ENCODE measurements around the gene RTN4RL1.

The RTN4RL1 gene

GRCh38 chr17:1992541-1992940 lies 32.6 kb downstream of the RTN4RL1 start:
- H2AFZ ChIP-seq (ENCODE audit: low read depth, low read length, severe bottlenecking), result no peak overlapping the region
- H3K9me3 ChIP-seq (ENCODE audit: insufficient read depth, low read length), result no peaks in the 10 kb centered on the region
- no peaks in the 10 kb centered on the region for H3K27me3 ChIP-seq (ENCODE audit: low read length)
- no peaks in the 10 kb centered on the region for H3K79me2 ChIP-seq (ENCODE audit: insufficient read depth, low read length)
- no peak overlapping the region for H3K4me2 ChIP-seq (ENCODE audit: low read depth, low read length, poor library complexity, severe bottlenecking)
- no peaks in the 10 kb centered on the region for H3K9me2 ChIP-seq (replicated peaks; ENCODE audit: insufficient read depth, low read length)
- no peaks in the 10 kb centered on the region for H4K20me1 ChIP-seq (ENCODE audit: low read depth, low read length)
- no peak overlapping the region for H3K4me3 ChIP-seq (ENCODE audit: insufficient read depth, low read length, poor library complexity, severe bottlenecking)
- no peaks in the 10 kb centered on the region for H3K36me3 ChIP-seq (ENCODE audit: low read length)
- no peak overlapping the region for H3K9ac ChIP-seq (ENCODE audit: low read length)
- H3K27ac ChIP-seq (ENCODE audit: low read depth, low read length), result no peak overlapping the region
- TF ChIP-seq CTCF (IDR thresholded peaks at IDR 0.05; ENCODE audit: insufficient read depth, low read length, poor library complexity, severe bottlenecking) (no peak), EZH2phosphoT487 (conservative IDR thresholded peaks at IDR 0.05; ENCODE audit: low read length) (no peak)
- H3F3A ChIP-seq (ENCODE audit: insufficient read depth), result no peaks in the 10 kb centered on the region

GRCh38 chr17:1989135-1989534 lies 36.0 kb downstream of the RTN4RL1 start:
- H4K20me1 ChIP-seq (ENCODE audit: low read depth, low read length), result no peaks in the 10 kb centered on the region
- H2AFZ ChIP-seq (ENCODE audit: low read depth, low read length, severe bottlenecking), result no peak overlapping the region
- no peak overlapping the region for H3K9ac ChIP-seq (ENCODE audit: low read length)
- no peaks in the 10 kb centered on the region for H3F3A ChIP-seq (ENCODE audit: insufficient read depth)
- H3K79me2 ChIP-seq (ENCODE audit: insufficient read depth, low read length), result no peaks in the 10 kb centered on the region
- no peak for TF ChIP-seq CTCF (IDR thresholded peaks at IDR 0.05; ENCODE audit: insufficient read depth, low read length, poor library complexity, severe bottlenecking)
- TF ChIP-seq EZH2phosphoT487 (conservative IDR thresholded peaks at IDR 0.05; ENCODE audit: low read length), result no peak
- H3K27me3 ChIP-seq (ENCODE audit: low read length), result no peaks in the 10 kb centered on the region
- no peak overlapping the region for H3K4me3 ChIP-seq (ENCODE audit: insufficient read depth, low read length, poor library complexity, severe bottlenecking)
- no peaks in the 10 kb centered on the region for H3K36me3 ChIP-seq (ENCODE audit: low read length)
- no peak overlapping the region for H3K27ac ChIP-seq (ENCODE audit: low read depth, low read length)
- no peaks in the 10 kb centered on the region for H3K9me2 ChIP-seq (replicated peaks; ENCODE audit: insufficient read depth, low read length)
- H3K9me3 ChIP-seq (ENCODE audit: insufficient read depth, low read length), result no peaks in the 10 kb centered on the region
- no peak overlapping the region for H3K4me2 ChIP-seq (ENCODE audit: low read depth, low read length, poor library complexity, severe bottlenecking)

- Histone ChIP-seq H3K4me2 (ENCODE audit: low read depth, low read length, poor library complexity, severe bottlenecking) (no peak overlapping the region), H3K36me3 (ENCODE audit: low read length) (no peaks in the 10 kb centered on the region), H3K9me2 (replicated peaks; ENCODE audit: insufficient read depth, low read length) (no peaks in the 10 kb centered on the region), H3K27me3 (ENCODE audit: low read length) (no peaks in the 10 kb centered on the region), H3K9me3 (ENCODE audit: insufficient read depth, low read length) (no peaks in the 10 kb centered on the region), H2AFZ (ENCODE audit: low read depth, low read length, severe bottlenecking) (no peak overlapping the region), H3K27ac (ENCODE audit: low read depth, low read length) (no peak overlapping the region), H3K4me3 (ENCODE audit: insufficient read depth, low read length, poor library complexity, severe bottlenecking) (no peak overlapping the region), H3K79me2 (ENCODE audit: insufficient read depth, low read length) (no peaks in the 10 kb centered on the region), H4K20me1 (ENCODE audit: low read depth, low read length) (no peaks in the 10 kb centered on the region), H3F3A (ENCODE audit: insufficient read depth) (no peaks in the 10 kb centered on the region), H3K9ac (ENCODE audit: low read length) (no peak overlapping the region)
- TF ChIP-seq CTCF (IDR thresholded peaks at IDR 0.05; ENCODE audit: insufficient read depth, low read length, poor library complexity, severe bottlenecking) (no peak), EZH2phosphoT487 (conservative IDR thresholded peaks at IDR 0.05; ENCODE audit: low read length) (no peak)
Measured at GRCh38 chr17:1986783-1987451, 38.2 kb downstream of the RTN4RL1 start.

Measured in SU-DHL-6 (cell line).